ENCODE measurements around the gene MRGPRX2. TPM values are rescaled to one million over a fixed set of nuclear protein-coding genes. Genes with fewer than 3 reads are reported as not detected.

Gene MRGPRX2
- total and polyA plus RNA-seq, 5 donors = not detected

DNA sequence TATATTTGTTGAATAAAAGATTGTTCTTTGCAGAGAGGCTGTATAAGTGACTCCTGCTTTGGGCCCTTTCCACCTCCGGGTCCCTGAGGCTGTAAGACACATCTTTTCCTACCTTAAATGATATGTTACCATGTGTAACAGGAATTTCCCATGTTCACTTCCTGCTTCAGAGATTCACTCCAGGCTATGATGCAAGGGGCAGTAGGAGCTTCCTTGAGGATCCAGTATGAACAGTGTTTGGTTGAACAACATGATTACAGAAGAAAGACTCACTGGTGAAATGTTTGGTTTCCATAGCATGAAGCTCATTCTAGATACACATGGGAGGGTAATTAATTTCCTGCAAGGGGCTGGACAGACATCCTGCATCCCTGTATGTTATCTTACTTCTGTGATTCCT, 30.8 kb upstream of the MRGPRX2 start:
- H3K4me3 ChIP-seq (ENCODE audit: low read length) = no peak overlapping the region
- H3K27me3 ChIP-seq (ENCODE audit: control insufficient read depth, insufficient read depth) = no peaks in the 10 kb centered on the region
- DNase-seq (no peak), ATAC-seq (no peak)
- H3K4me1 ChIP-seq (ENCODE audit: control insufficient read depth, insufficient read depth, low read length) = no peaks in the 10 kb centered on the region
- intact Hi-C loops (cut with DNase I) = no loop called here
- no peaks in the 10 kb centered on the region for H3K9me3 ChIP-seq (ENCODE audit: control insufficient read depth, low read length)
- no peak overlapping the region for H3K27ac ChIP-seq (ENCODE audit: low read length)
- 70% methylated on average over 1 of the region's 1 CpG for WGBS

DNA sequence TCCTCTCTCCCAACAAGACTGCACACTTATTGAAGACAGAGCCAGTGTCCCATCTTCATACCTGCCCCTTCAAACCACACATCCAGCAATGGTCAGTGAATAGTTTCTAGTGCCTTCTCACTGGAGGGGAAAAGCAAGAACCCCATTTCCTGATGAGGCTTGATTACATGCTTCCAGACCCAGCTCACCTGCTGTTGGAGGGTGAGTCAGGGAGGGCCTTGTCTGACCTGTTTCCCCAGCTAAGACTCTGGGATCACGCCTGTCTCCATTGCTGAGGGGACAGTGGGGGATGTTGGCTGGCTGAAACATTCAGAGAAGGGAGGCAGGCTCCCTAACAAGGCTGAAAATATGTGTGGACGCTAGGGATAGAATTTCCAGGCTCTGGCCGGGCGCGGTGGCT, 28.9 kb upstream of the MRGPRX2 start:
- no peaks in the 10 kb centered on the region for H3K4me1 ChIP-seq (ENCODE audit: control insufficient read depth, insufficient read depth, low read length)
- H3K27ac ChIP-seq (ENCODE audit: low read length) = no peak overlapping the region
- ATAC-seq = no peak
- intact Hi-C loops (cut with DNase I) = no loop called here
- H3K4me3 ChIP-seq (ENCODE audit: low read length) = no peak overlapping the region
- H3K9me3 ChIP-seq (ENCODE audit: control insufficient read depth, low read length) = no peaks in the 10 kb centered on the region
- no peaks in the 10 kb centered on the region for H3K27me3 ChIP-seq (ENCODE audit: control insufficient read depth, insufficient read depth)
- DNase-seq = no peak
- 92% methylated on average over 5 of the region's 5 CpGs for WGBS

- no peak overlapping the region for H3K27ac ChIP-seq (ENCODE audit: low read length)
Observed at GRCh38 chr11:19088791-19089190, 28.3 kb upstream of the MRGPRX2 start.

GRCh38 chr11:19087658-19088057, 27.1 kb upstream of the MRGPRX2 start:
- Histone ChIP-seq H3K27ac (ENCODE audit: low read length) (no peak overlapping the region), H3K27me3 (ENCODE audit: control insufficient read depth, insufficient read depth) (no peaks in the 10 kb centered on the region), H3K4me1 (ENCODE audit: control insufficient read depth, insufficient read depth, low read length) (no peaks in the 10 kb centered on the region), H3K9me3 (ENCODE audit: control insufficient read depth, low read length) (no peaks in the 10 kb centered on the region), H3K4me3 (ENCODE audit: low read length) (no peak overlapping the region)
- ATAC-seq (peak; percentile 36 to 76), DNase-seq (no peak)
- 66% methylated on average over 8 of the region's 8 CpGs for WGBS
- intact Hi-C loops (cut with DNase I) = no loop called here

More at GRCh38 chr11:19088791-19089190, 28.3 kb upstream of the MRGPRX2 start:
- ATAC-seq (no peak), DNase-seq (no peak)
- Histone ChIP-seq H3K27me3 (ENCODE audit: control insufficient read depth, insufficient read depth) (no peaks in the 10 kb centered on the region), H3K4me1 (ENCODE audit: control insufficient read depth, insufficient read depth, low read length) (no peaks in the 10 kb centered on the region), H3K4me3 (ENCODE audit: low read length) (no peak overlapping the region), H3K9me3 (ENCODE audit: control insufficient read depth, low read length) (no peaks in the 10 kb centered on the region)
- 69% methylated on average over 4 of the region's 4 CpGs for WGBS
- intact Hi-C loops (cut with DNase I) = no loop called here

- Histone ChIP-seq H3K4me1 (ENCODE audit: control insufficient read depth, insufficient read depth, low read length) (no peaks in the 10 kb centered on the region), H3K27ac (ENCODE audit: low read length) (no peak overlapping the region), H3K4me3 (ENCODE audit: low read length) (no peak overlapping the region), H3K27me3 (ENCODE audit: control insufficient read depth, insufficient read depth) (no peaks in the 10 kb centered on the region), H3K9me3 (ENCODE audit: control insufficient read depth, low read length) (no peaks in the 10 kb centered on the region)
- 62% methylated on average over 5 of the region's 5 CpGs for WGBS
- ATAC-seq (no peak), DNase-seq (no peak)
- intact Hi-C loops (cut with DNase I) = no loop called here
Observed at GRCh38 chr11:19084661-19085315, 24.3 kb upstream of the MRGPRX2 start.

DNA sequence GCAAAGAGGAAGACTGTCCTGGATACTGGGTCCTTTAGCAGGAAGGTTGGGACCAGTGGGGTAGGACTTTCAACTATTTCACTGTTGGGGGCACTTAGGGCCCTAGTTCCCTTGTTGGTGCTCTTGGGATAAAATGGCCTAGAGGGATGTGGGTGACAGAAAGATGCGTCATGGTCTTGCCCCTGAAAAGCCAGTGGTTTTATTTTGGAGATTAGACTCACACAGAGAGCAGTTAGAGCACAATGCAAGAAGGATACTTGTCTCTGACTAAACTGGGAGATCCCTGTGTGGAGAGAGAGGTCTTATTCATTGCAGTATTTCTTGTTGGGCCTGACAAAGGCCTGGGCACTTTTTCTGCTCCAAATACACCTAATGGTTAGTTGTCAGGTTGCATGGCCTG, 22.6 kb upstream of the MRGPRX2 start:
- no peaks in the 10 kb centered on the region for H3K27me3 ChIP-seq (ENCODE audit: control insufficient read depth, insufficient read depth)

GRCh38 chr11:19080579-19080993, 20.1 kb upstream of the MRGPRX2 start:
- Histone ChIP-seq H3K27ac (ENCODE audit: low read length) (no peak overlapping the region), H3K4me1 (ENCODE audit: control insufficient read depth, insufficient read depth, low read length) (no peaks in the 10 kb centered on the region), H3K4me3 (ENCODE audit: low read length) (no peak overlapping the region), H3K9me3 (ENCODE audit: control insufficient read depth, low read length) (no peaks in the 10 kb centered on the region), H3K27me3 (ENCODE audit: control insufficient read depth, insufficient read depth) (no peaks in the 10 kb centered on the region)
- intact Hi-C loops (cut with DNase I) = no loop called here
- WGBS = 63% methylated on average over 6 of the region's 6 CpGs
- DNase-seq (peak in 2 of 3 donors; percentile 23 to 31), ATAC-seq (peak; percentile 28 to 47)

More for the DNA sequence above, 22.6 kb upstream of the MRGPRX2 start:
- H3K27ac ChIP-seq (ENCODE audit: low read length) = no peak overlapping the region
- intact Hi-C loops (cut with DNase I) = no loop called here
- 91% methylated on average over 1 of the region's 1 CpG for WGBS
- no peak overlapping the region for H3K4me3 ChIP-seq (ENCODE audit: low read length)
- no peak for DNase-seq
- no peak for ATAC-seq
- H3K4me1 ChIP-seq (ENCODE audit: control insufficient read depth, insufficient read depth, low read length) = no peaks in the 10 kb centered on the region
- H3K9me3 ChIP-seq (ENCODE audit: control insufficient read depth, low read length) = no peaks in the 10 kb centered on the region

DNA sequence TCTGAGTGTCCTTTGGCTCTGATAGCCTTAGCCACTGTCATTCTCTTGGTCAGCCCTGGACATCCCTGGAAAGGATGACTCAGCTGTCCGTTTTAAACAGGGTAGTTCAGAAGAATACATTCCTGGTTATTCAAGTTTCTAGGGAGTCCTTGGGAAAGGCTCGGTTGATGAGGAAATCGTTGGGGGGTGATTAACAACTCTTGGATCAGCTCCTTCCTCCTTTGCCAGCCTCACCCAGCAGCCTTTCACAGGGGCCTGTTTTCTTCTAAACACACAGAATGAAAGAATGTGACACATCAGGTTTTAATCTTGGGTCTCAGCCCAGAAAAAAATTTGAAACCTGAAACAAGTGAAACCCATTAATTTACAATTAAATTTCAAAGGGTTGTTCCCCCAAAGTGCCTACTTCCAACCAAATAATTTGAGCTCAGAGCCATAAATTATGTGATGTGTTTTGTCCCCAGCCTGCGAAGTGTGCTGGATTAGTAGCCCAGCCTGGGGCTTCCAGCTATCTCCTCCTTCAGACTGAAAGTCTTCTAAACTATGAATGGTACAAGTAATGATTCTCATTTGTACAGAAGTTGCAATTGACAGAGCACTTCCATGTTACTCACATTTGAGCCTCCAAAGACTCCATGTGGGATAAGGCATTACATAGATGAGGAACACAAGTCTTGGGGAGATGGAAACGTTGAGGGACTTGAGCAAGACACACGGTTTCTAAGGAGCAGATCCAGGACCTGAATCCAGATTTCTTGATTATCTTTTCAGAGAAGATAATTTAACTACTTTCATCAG, 19.3 kb upstream of the MRGPRX2 start:
- H3K9me3 ChIP-seq (ENCODE audit: control insufficient read depth, low read length) = no peaks in the 10 kb centered on the region
- no peaks in the 10 kb centered on the region for H3K27me3 ChIP-seq (ENCODE audit: control insufficient read depth, insufficient read depth)
- 52% methylated on average over 6 of the region's 6 CpGs for WGBS
- no peaks in the 10 kb centered on the region for H3K4me1 ChIP-seq (ENCODE audit: control insufficient read depth, insufficient read depth, low read length)
- H3K27ac ChIP-seq (ENCODE audit: low read length) = no peak overlapping the region
- peak in 1 of 2 donors; percentile 53 for ATAC-seq
- intact Hi-C loops (cut with DNase I) = loop anchor here (5.0 to 10.0 kb wide), 5 partner anchors 75 to 475 kb away; no protein-coding TSS in a partner anchor
- no peak for DNase-seq
- H3K4me3 ChIP-seq (ENCODE audit: low read length) = no peak overlapping the region

- intact Hi-C loops (cut with DNase I) = loop anchor here (5.0 to 10.0 kb wide), 5 partner anchors 77 to 477 kb away; no protein-coding TSS in a partner anchor
- no peak for ATAC-seq
- H3K9me3 ChIP-seq (ENCODE audit: control insufficient read depth, low read length) = no peaks in the 10 kb centered on the region
- no peak overlapping the region for H3K4me3 ChIP-seq (ENCODE audit: low read length)
- no peak overlapping the region for H3K27ac ChIP-seq (ENCODE audit: low read length)
- H3K4me1 ChIP-seq (ENCODE audit: control insufficient read depth, insufficient read depth, low read length) = no peaks in the 10 kb centered on the region
- no peaks in the 10 kb centered on the region for H3K27me3 ChIP-seq (ENCODE audit: control insufficient read depth, insufficient read depth)
- no peak for DNase-seq
Observed at GRCh38 chr11:19077965-19078364, 17.4 kb upstream of the MRGPRX2 start.

DNA sequence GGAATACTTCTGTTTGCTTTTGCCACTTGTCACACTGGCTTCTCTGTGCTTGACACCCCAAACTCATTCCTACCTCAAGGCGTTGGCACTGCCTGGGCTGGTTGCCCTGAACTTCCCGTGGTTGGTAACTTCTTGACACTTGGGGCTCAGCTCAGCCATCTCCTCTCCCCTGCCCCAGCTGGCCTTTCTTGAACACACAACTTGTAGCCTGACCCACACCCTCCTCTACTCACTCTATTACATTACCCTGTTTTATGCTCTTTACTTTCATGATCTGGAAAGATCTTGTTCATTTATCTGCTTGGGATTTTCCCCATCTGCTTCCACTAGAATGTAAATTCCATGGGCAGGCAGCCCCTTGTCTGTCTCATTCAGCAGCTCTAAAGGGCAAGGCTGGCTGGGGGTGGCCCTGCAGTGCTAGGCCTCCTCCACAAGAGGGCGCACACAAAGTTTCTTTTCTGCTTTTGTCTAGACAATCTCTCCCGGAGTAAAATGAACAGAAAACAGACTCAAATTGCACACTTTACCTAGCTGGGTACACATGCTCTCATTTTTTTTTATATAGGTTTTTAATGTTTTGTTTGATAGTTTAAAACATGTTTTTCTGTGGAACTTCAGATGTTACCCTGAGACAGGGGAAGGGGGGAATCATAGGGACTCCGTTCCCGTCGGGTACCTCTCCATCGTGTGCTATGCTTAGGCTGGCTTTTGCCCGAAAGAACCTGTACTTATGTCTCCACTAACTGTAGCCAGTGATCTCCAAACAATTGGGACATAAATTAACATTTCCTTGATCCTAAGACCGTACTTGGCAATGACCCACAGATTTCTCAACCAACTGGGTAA, 16.4 kb upstream of the MRGPRX2 start:
- DNase-seq (peak; percentile 32 to 71 (median 64)), ATAC-seq (peak; percentile 50 to 65)
- Histone ChIP-seq H3K27me3 (ENCODE audit: control insufficient read depth, insufficient read depth) (no peaks in the 10 kb centered on the region), H3K4me1 (ENCODE audit: control insufficient read depth, insufficient read depth, low read length) (no peaks in the 10 kb centered on the region), H3K27ac (ENCODE audit: low read length) (no peak overlapping the region), H3K4me3 (ENCODE audit: low read length) (no peak overlapping the region), H3K9me3 (ENCODE audit: control insufficient read depth, low read length) (no peaks in the 10 kb centered on the region)
- WGBS = 48% methylated on average over 10 of the region's 10 CpGs
- intact Hi-C loops (cut with DNase I) = loop anchor here (5.0 to 10.0 kb wide), 5 partner anchors 78 to 478 kb away; no protein-coding TSS in a partner anchor
